BE2C (cell line): Measurements from ENCODE around the gene RABGGTA.

ENCODE experiments used
- DNase-seq: peaks from one replicate; pipeline ENCODE4 v3.0.0-alpha.2; 2020
- H3K27me3 ChIP-seq: fragments of 250-450 bp; sonication (Bioruptor Pico); 2 replicates; pipeline ENCODE4 v1.5.1; 2020; ENCODE audit warnings: mild to moderate bottlenecking
- H3K36me3 ChIP-seq: fragments of 250-450 bp; sonication (Bioruptor Pico); 2 replicates; pipeline ENCODE4 v1.5.1; 2020; ENCODE audit warnings: mild to moderate bottlenecking
- H3K4me1 ChIP-seq: fragments of 250-450 bp; sonication (Bioruptor Pico); 2 replicates; pipeline ENCODE4 v1.5.1; 2020
- H3K4me3 ChIP-seq: 2 replicates; pipeline ENCODE4 v1.5.1; 2011; ENCODE audit warnings: low read depth, low read length
- H3K9me3 ChIP-seq: fragments of 250-450 bp; sonication (Bioruptor Pico); 2 replicates; pipeline ENCODE4 v1.5.1; 2020
- TF ChIP-seq, protein P1 (sequence below): IDR thresholded peaks from 2 replicates; pipeline ENCODE4 v1.5.1; 2012; ENCODE audit warnings: mild to moderate bottlenecking, low read depth, low read length

The RABGGTA gene

DNA sequence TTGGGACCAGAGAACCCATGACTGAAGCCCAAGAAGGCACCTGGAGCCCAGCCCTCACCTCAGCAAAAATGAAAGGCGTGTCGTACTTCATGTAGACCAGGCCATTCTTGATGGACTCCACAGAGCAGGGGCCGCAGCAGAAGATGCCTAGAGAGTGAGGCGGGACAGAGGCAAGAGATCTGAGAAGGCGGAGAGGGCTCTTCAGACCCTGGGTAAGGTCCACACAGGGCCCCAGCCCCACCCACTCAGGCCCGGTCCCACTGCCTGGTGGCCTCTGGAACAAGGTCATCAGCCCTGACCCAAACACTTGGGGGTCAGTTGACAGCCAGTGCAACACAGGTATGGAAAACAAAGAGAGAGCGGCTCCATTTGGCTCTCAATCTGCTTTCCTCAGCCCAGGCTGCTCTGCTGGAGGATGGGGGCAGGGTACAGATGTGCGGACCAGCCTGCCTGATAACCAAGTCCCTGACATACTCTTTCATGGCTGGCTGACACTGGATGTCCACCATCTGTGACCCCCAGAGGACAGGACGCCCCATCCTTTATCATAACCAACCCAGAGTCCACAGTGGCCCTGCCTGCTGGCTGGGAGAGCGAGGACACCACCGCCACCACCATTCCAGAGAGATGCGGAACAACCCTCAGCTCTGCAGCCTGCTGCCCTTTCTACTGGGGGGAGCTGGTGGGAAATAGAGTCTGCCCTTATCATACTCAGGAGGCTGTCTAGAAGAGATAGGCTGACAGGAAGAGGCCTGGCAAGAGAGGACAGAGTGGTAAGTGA lies 15.3 kb downstream of the RABGGTA start:
- no peak for DNase-seq
- H3K4me3 ChIP-seq = no peak overlapping the region
- no peaks in the 10 kb centered on the region for H3K36me3 ChIP-seq
- H3K9me3 ChIP-seq = no peaks in the 10 kb centered on the region
- no peaks in the 10 kb centered on the region for H3K27me3 ChIP-seq
- H3K4me1 ChIP-seq = no peaks in the 10 kb centered on the region
- TF ChIP-seq, protein P1, sequence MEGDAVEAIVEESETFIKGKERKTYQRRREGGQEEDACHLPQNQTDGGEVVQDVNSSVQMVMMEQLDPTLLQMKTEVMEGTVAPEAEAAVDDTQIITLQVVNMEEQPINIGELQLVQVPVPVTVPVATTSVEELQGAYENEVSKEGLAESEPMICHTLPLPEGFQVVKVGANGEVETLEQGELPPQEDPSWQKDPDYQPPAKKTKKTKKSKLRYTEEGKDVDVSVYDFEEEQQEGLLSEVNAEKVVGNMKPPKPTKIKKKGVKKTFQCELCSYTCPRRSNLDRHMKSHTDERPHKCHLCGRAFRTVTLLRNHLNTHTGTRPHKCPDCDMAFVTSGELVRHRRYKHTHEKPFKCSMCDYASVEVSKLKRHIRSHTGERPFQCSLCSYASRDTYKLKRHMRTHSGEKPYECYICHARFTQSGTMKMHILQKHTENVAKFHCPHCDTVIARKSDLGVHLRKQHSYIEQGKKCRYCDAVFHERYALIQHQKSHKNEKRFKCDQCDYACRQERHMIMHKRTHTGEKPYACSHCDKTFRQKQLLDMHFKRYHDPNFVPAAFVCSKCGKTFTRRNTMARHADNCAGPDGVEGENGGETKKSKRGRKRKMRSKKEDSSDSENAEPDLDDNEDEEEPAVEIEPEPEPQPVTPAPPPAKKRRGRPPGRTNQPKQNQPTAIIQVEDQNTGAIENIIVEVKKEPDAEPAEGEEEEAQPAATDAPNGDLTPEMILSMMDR = no peak

DNA sequence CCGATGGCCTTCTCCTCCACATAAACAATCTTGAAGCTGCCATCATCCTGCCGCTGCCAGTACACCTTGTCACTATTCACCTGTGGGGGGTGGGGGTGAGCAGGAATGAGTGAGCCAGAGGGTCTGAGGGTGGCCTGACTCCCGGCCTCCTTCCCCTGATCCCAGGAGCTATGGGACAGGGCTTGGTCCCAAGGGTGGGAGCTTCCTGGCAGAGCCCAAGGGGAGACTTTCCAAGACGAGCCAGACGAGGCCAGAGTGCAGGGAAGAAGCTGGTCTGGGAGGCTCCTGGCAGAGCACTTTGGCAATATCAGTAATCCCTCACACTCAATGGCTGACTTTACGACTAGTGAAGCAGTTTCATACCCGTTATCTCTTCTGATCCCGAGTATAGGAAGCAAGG lies 16.0 kb downstream of the RABGGTA start:
- no peaks in the 10 kb centered on the region for H3K36me3 ChIP-seq
- no peaks in the 10 kb centered on the region for H3K27me3 ChIP-seq
- H3K4me1 ChIP-seq = no peaks in the 10 kb centered on the region
- no peak overlapping the region for H3K4me3 ChIP-seq
- no peak for DNase-seq
- TF ChIP-seq, protein P1 = no peak
- H3K9me3 ChIP-seq = no peaks in the 10 kb centered on the region

- H3K9me3 ChIP-seq = no peaks in the 10 kb centered on the region
- DNase-seq = no peak
Measured at GRCh38 chr14:24254630-24255392, 16.6 kb downstream of the RABGGTA start.

GRCh38 chr14:24253936-24254335 lies 17.5 kb downstream of the RABGGTA start:
- H3K36me3 ChIP-seq = no peaks in the 10 kb centered on the region
- H3K27me3 ChIP-seq = no peaks in the 10 kb centered on the region
- H3K4me1 ChIP-seq = no peaks in the 10 kb centered on the region
- DNase-seq = no peak
- no peaks in the 10 kb centered on the region for H3K9me3 ChIP-seq
- no peak overlapping the region for H3K4me3 ChIP-seq
- TF ChIP-seq, protein P1 = no peak

More at GRCh38 chr14:24254630-24255392, 16.6 kb downstream of the RABGGTA start:
- Histone ChIP-seq H3K27me3 (no peaks in the 10 kb centered on the region), H3K4me3 (no peak overlapping the region), H3K4me1 (no peaks in the 10 kb centered on the region), H3K36me3 (no peaks in the 10 kb centered on the region)
- TF ChIP-seq, protein P1 = no peak

DNA sequence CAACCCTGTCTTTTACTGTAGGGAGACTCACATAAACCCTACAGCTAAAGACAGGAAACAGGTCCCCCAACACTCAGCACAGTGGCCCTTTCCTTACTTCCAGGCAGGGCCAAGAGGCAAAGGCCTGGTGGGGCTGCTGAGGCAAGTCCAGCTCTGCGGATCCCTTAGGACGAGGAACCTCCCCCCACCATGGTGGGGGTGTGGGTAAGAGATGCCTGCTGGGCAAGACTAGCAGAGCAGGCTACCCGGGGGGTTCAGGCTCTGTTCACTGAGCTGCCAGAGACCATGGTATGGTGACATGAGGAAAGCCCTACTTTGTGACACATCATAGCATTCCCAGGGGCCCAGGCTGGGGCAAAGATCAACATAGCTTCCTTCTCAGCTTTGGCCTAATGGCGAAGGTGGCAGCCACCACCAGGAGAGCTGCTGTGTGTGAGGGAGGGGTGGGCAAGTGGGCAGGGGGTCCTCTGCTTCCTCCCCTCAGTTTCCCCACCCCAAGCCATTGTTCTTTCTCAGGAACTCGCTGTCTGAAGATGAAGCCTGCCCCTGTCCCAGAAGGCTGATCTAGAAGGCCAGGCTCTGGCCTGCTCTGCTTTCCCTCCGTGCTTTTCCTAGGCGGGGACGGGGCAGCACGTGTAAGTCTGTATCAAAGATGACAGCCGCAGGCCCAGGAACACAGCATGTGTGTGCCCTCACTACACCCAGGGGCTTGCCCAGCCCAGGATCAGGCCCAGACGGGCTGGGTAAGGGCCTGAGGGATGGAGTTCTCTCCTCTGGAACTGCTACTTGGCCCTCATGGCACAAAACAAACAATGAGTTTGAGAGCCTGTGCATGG lies 18.9 kb downstream of the RABGGTA start:
- no peaks in the 10 kb centered on the region for H3K36me3 ChIP-seq
- H3K4me3 ChIP-seq = no peak overlapping the region
- H3K27me3 ChIP-seq = no peaks in the 10 kb centered on the region
- no peaks in the 10 kb centered on the region for H3K9me3 ChIP-seq
- TF ChIP-seq, protein P1 = no peak
- no peak for DNase-seq
- no peaks in the 10 kb centered on the region for H3K4me1 ChIP-seq
